Mucosa of stomach (tissue), 1 donor: ENCODE measurements around the gene CCDC51.
"Not testable (repeated sequence)": the region's sequence is repeated elsewhere in the genome, so short reads cannot be mapped to it uniquely, and the experiment has no call there.

Experiments
- H3K27me3 ChIP-seq: one replicate; pipeline ENCODE4 v1.7.0; 2013; ENCODE audit warnings: mild to moderate bottlenecking, low read length; ENCODE audit not compliant: control insufficient read depth, insufficient read depth
- H3K36me3 ChIP-seq: one replicate; pipeline ENCODE4 v1.7.0; 2013; ENCODE audit warnings: low read length; ENCODE audit not compliant: control insufficient read depth, insufficient read depth
- H3K4me1 ChIP-seq: one replicate; pipeline ENCODE4 v1.7.0; 2013; ENCODE audit warnings: mild to moderate bottlenecking, low read length; ENCODE audit not compliant: control insufficient read depth, insufficient read depth
- H3K4me3 ChIP-seq: one replicate; pipeline ENCODE4 v1.7.0; 2013; ENCODE audit warnings: low read length
- H3K9ac ChIP-seq: one replicate; pipeline ENCODE4 v1.7.0; 2013; ENCODE audit warnings: mild to moderate bottlenecking, low read length, moderate library complexity
- H3K9me3 ChIP-seq: one replicate; pipeline ENCODE4 v1.7.0; 2013; ENCODE audit warnings: mild to moderate bottlenecking, low read length, moderate library complexity; ENCODE audit not compliant: control insufficient read depth
- donor health status: Pancreatic carcinoma.

CCDC51 gene

GRCh38 chr3:48404440-48405342, 35.2 kb downstream of the CCDC51 start:
- H3K27me3 ChIP-seq, result no peaks in the 10 kb centered on the region
- H3K4me3 ChIP-seq, result no peak overlapping the region
- no peaks in the 10 kb centered on the region for H3K4me1 ChIP-seq
- no peaks in the 10 kb centered on the region for H3K9me3 ChIP-seq
- peaks cover 4% of the 10 kb centered on the region for H3K36me3 ChIP-seq
- H3K9ac ChIP-seq, result no peak overlapping the region

GRCh38 chr3:48403533-48404439, 36.1 kb downstream of the CCDC51 start:
- H3K27me3 ChIP-seq, result no peaks in the 10 kb centered on the region
- H3K9ac ChIP-seq, result no peak overlapping the region
- H3K4me1 ChIP-seq, result no peaks in the 10 kb centered on the region
- H3K4me3 ChIP-seq, result no peak overlapping the region
- no peaks in the 10 kb centered on the region for H3K9me3 ChIP-seq
- H3K36me3 ChIP-seq, result peaks cover 2% of the 10 kb centered on the region

- no peak overlapping the region for H3K9ac ChIP-seq
- no peaks in the 10 kb centered on the region for H3K9me3 ChIP-seq
- no peaks in the 10 kb centered on the region for H3K36me3 ChIP-seq
- H3K4me3 ChIP-seq, result no peak overlapping the region
- no peaks in the 10 kb centered on the region for H3K4me1 ChIP-seq
- no peaks in the 10 kb centered on the region for H3K27me3 ChIP-seq
Measured at GRCh38 chr3:48402907-48403306, 37.0 kb downstream of the CCDC51 start.

- H3K9me3 ChIP-seq, result no peaks in the 10 kb centered on the region
- no peak overlapping the region for H3K4me3 ChIP-seq
- no peak overlapping the region for H3K9ac ChIP-seq
- H3K4me1 ChIP-seq, result no peaks in the 10 kb centered on the region
- H3K27me3 ChIP-seq, result no peaks in the 10 kb centered on the region
- H3K36me3 ChIP-seq, result no peaks in the 10 kb centered on the region
Measured at GRCh38 chr3:48402281-48402732, 37.6 kb downstream of the CCDC51 start.

GRCh38 chr3:48401434-48401901, 38.5 kb downstream of the CCDC51 start:
- not testable (repeated sequence) for H3K4me3 ChIP-seq, H3K27me3 ChIP-seq, H3K9me3 ChIP-seq, H3K36me3 ChIP-seq, H3K9ac ChIP-seq, H3K4me1 ChIP-seq

- H3K27me3 ChIP-seq, result no peaks in the 10 kb centered on the region
- H3K4me1 ChIP-seq, result no peaks in the 10 kb centered on the region
- no peaks in the 10 kb centered on the region for H3K36me3 ChIP-seq
- H3K4me3 ChIP-seq, result no peak overlapping the region
- H3K9ac ChIP-seq, result no peak overlapping the region
- no peaks in the 10 kb centered on the region for H3K9me3 ChIP-seq
Measured at GRCh38 chr3:48400824-48401433, 39.0 kb downstream of the CCDC51 start.

GRCh38 chr3:48399387-48400172, 40.3 kb downstream of the CCDC51 start:
- Histone ChIP-seq H3K4me1 (no peaks in the 10 kb centered on the region), H3K36me3 (no peaks in the 10 kb centered on the region), H3K9me3 (no peaks in the 10 kb centered on the region), H3K4me3 (no peak overlapping the region), H3K27me3 (peaks cover 7% of the 10 kb centered on the region), H3K9ac (no peak overlapping the region)

GRCh38 chr3:48398701-48399386, 41.1 kb downstream of the CCDC51 start:
- Histone ChIP-seq H3K27me3 (peaks cover 13% of the 10 kb centered on the region), H3K9ac (no peak overlapping the region), H3K9me3 (no peaks in the 10 kb centered on the region), H3K4me1 (no peaks in the 10 kb centered on the region), H3K4me3 (no peak overlapping the region), H3K36me3 (no peaks in the 10 kb centered on the region)

- H3K36me3 ChIP-seq, result no peaks in the 10 kb centered on the region
- H3K9ac ChIP-seq, result no peak overlapping the region
- H3K4me3 ChIP-seq, result no peak overlapping the region
- no peaks in the 10 kb centered on the region for H3K9me3 ChIP-seq
- no peaks in the 10 kb centered on the region for H3K4me1 ChIP-seq
- H3K27me3 ChIP-seq, result peaks cover 13% of the 10 kb centered on the region
Measured at GRCh38 chr3:48397767-48398681, 41.9 kb downstream of the CCDC51 start.

GRCh38 chr3:48395714-48396113, 44.2 kb downstream of the CCDC51 start:
- Histone ChIP-seq H3K9ac (no peak overlapping the region), H3K4me3 (no peak overlapping the region), H3K36me3 (no peaks in the 10 kb centered on the region), H3K9me3 (no peaks in the 10 kb centered on the region), H3K27me3 (peaks cover 13% of the 10 kb centered on the region), H3K4me1 (no peaks in the 10 kb centered on the region)
